Esophagus squamous epithelium (tissue), 5 donors: ENCODE results near the gene COL26A1. TPM values are rescaled to one million over a fixed set of nuclear protein-coding genes. Genes with fewer than 3 reads are reported as not detected.
"Not testable (repeated sequence)": the region's sequence is repeated elsewhere in the genome, so short reads cannot be mapped to it uniquely, and the experiment has no call there.

Experiments
- DNase-seq: peaks from one replicate; lab custom pipeline; 2025; lab: John Stamatoyannopoulos, UW
- H3K27ac ChIP-seq, 4 donors: fragments of 200-600 bp; sonication (generic); one replicate each; pipeline ENCODE4 v1.5.1; 2016 to 2019; ENCODE audit warnings: mild to moderate bottlenecking in 1 of 4
- H3K27me3 ChIP-seq, 4 donors: fragments of 200-600 bp; sonication (generic); 1 replicate in 3 of 4; 2 replicates in 1 of 4; pipeline versions ENCODE4 v1.5.1 to v1.6.0; 2017 to 2021; ENCODE audit warnings: antibody characterized with exemption in 1 of 4
- H3K36me3 ChIP-seq, 3 donors: fragments of 200-600 bp; sonication (generic); one replicate each; pipeline ENCODE4 v1.5.1; 2016 to 2019
- H3K4me1 ChIP-seq, 3 donors: fragments of 200-600 bp; sonication (generic); one replicate each; pipeline ENCODE4 v1.5.1; 2017 to 2019
- H3K4me3 ChIP-seq, 4 donors: fragments of 200-600 bp; sonication (generic); 1 replicate in 3 of 4; 2 replicates in 1 of 4; pipeline ENCODE4 v1.5.1; 2016 to 2019; ENCODE audit warnings: mild to moderate bottlenecking in 2 of 4, moderate library complexity in 1 of 4
- H3K9me3 ChIP-seq, 3 donors: fragments of 200-600 bp; sonication (generic); one replicate each; pipeline ENCODE4 v1.5.1; 2016 to 2019
- POLR2A ChIP-seq, 4 donors: fragments of 450-650 bp; IDR thresholded peaks; one replicate each; pipeline ENCODE4 v1.6.1; 2017; ENCODE audit warnings: antibody characterized with exemption in 4 of 4, mild to moderate bottlenecking in 4 of 4, moderate library complexity in 3 of 4
- WGBS, 2 donors: methylation state at CpG; one replicate each; pipeline ENCODE4 v1.1.5; 2018; 5-methylcytosine and 5-hydroxymethylcytosine counted together
- intact Hi-C: fragments of 100-400 bp; cut with DNase I; formaldehyde crosslinking; loops from one replicate; pipeline ENCODE4 v1.15.0; 2022
- total RNA-seq, 4 donors: library from RNA; depleted of rRNA; stranded (reverse); fragments of >200 nt; gene quantifications; one replicate each; pipeline ENCODE4 v1.1.0, GENCODE V29; 2016
- TF ChIP-seq, protein P1 (sequence below), 6 experiments: fragments of 450-650 bp in 4 of 6; fragments of 200-600 bp in 2 of 6; sonication (generic) in 2 of 6; IDR thresholded peaks; one replicate each; pipeline ENCODE4 v1.5.1; 2016 to 2019; ENCODE audit warnings: antibody characterized with exemption in 6 of 6, mild to moderate bottlenecking in 4 of 6, moderate library complexity in 4 of 6
- donor health status: DM: yes; HTN: yes; CAD: no.

COL26A1 gene
- total RNA-seq, 4 donors from 2014 or later: not detected

DNA sequence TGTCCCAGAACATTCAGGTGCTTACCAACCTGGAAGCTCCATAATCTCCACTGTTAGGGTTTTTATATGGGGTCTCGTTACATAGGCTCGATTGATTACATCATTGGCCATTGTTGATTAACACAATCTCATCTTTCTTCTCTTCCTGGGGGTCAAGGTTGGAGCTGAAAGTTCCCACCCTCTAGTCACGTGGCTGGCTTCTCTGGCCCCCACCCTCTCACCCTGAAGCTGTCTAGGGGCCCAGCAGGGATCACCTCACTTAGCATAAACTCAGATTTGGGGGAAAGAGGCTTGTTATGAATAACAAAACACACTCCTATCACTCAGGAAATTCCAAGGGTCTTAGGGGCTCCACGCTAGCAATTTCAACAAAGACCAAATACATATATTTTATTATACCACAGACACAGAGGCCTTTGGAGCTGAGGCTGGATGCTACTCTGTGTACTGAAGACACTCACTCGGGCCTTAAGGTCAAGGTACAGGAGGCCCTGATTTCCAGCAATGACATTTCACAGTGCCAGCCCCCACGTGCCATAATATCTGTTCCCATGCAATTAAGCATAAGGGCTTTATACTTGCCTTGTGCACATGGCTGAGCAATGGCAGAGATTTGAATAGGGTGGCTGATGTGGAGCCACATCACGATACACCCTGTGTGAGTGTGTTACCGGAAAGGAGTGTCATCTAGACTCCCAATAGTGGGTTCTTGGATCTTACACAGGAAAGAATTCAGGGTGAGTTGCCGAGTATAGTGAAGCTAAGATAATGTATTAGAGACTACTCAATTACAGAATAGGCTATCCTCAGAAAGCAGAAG is 108.2 kb downstream of the COL26A1 start:
- TF ChIP-seq, protein P1, sequence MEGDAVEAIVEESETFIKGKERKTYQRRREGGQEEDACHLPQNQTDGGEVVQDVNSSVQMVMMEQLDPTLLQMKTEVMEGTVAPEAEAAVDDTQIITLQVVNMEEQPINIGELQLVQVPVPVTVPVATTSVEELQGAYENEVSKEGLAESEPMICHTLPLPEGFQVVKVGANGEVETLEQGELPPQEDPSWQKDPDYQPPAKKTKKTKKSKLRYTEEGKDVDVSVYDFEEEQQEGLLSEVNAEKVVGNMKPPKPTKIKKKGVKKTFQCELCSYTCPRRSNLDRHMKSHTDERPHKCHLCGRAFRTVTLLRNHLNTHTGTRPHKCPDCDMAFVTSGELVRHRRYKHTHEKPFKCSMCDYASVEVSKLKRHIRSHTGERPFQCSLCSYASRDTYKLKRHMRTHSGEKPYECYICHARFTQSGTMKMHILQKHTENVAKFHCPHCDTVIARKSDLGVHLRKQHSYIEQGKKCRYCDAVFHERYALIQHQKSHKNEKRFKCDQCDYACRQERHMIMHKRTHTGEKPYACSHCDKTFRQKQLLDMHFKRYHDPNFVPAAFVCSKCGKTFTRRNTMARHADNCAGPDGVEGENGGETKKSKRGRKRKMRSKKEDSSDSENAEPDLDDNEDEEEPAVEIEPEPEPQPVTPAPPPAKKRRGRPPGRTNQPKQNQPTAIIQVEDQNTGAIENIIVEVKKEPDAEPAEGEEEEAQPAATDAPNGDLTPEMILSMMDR (IDR thresholded peaks at IDR 0.05): no peak
- no peak for TF ChIP-seq POLR2A (IDR thresholded peaks at IDR 0.05)
- Histone ChIP-seq H3K9me3 (no peaks in the 10 kb centered on the region), H3K27ac (no peak overlapping the region), H3K4me3 (no peak overlapping the region), H3K4me1 (no peaks in the 10 kb centered on the region), H3K36me3 (no peaks in the 10 kb centered on the region), H3K27me3 (peaks cover 0 to 17% (median 0%) of the 10 kb centered on the region in 4 donors)
- intact Hi-C loops: no loop called here
- 76 to 79% methylated on average over 7 to 8 of the region's 9 CpGs for WGBS, 2 donors
- no peak for DNase-seq

DNA sequence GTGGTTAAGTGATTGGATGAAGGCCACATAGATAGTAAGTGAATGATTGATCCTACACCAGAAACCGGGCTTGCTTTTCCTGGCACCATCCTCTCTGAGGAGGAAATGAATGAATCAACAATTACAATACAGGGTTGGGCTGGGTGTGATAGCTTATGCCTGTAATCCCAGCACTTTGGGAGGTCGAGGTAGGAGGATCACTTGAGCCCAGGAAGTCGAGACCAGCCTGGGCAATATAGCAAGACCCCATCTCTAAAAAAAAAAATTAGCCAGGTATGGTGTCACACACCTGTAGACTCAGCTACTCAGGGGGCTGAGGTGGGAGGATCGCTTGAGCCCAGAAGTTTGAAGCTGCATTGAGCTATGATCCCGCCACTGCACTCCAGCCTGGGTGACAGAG is 111.5 kb downstream of the COL26A1 start:
- WGBS, 2 donors: 36 to 38% methylated on average over 5 of the region's 5 CpGs
- no peaks in the 10 kb centered on the region for H3K36me3 ChIP-seq
- no peak overlapping the region for H3K27ac ChIP-seq
- no peak for DNase-seq
- no peaks in the 10 kb centered on the region for H3K4me1 ChIP-seq
- intact Hi-C loops: no loop called here
- H3K4me3 ChIP-seq: no peak overlapping the region
- peaks cover 0 to 13% (median 0%) of the 10 kb centered on the region in 3 donors for H3K9me3 ChIP-seq
- no peak for TF ChIP-seq POLR2A (IDR thresholded peaks at IDR 0.05)
- TF ChIP-seq, protein P1 (IDR thresholded peaks at IDR 0.05): no peak
- H3K27me3 ChIP-seq: peaks cover 0 to 4% (median 0%) of the 10 kb centered on the region in 4 donors

DNA sequence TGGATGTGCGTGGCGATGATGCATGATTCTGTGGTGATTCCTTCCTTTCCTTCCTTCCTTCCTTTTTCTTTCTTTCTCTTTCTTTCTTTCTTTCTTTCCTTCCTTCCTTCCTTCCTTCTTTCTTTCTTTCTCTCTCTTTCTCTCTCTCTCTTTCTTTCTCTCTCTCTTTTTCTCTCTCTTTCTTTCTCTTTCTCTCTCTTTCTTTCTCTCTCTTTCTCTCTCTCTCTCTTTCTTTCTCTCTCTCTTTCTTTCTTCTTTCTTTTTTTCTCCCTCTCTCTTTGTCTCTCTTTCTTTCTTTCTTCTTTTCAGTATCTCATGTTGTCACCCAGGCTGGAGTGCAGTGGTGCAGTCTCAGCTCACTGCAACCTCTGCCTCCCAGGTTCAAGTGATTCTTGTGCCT is 113.0 kb downstream of the COL26A1 start:
- H3K4me1 ChIP-seq, intact Hi-C loops, H3K4me3 ChIP-seq, H3K27ac ChIP-seq, DNase-seq, H3K27me3 ChIP-seq, H3K36me3 ChIP-seq: not testable (repeated sequence)
- peaks cover 0 to 17% (median 0%) of the 10 kb centered on the region in 3 donors for H3K9me3 ChIP-seq
- WGBS, 2 donors: 86 to 96% methylated on average over 2 of the region's 2 CpGs

DNA sequence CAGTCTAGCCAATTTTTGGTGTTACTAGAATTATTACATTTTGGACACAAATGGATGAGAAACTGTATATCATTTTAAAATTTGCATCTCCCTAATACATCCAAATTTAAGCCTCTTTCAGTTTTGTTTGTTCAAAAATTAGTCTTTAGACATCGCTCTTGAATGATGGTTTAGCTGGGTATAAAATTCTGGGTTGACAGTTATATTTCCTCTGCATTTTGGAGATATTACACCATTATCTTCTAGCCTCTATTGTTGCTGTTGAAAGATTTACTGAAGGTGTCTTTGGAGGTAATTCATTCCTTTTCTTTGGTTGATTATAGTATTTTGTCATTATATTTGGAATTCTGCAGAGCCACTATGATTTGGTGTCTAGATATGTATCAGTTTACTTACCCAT is 116.5 kb downstream of the COL26A1 start:
- TF ChIP-seq, protein P1 (IDR thresholded peaks at IDR 0.05): no peak
- TF ChIP-seq POLR2A (IDR thresholded peaks at IDR 0.05): no peak
- no peak for DNase-seq
- WGBS, 2 donors: 93% methylated on average over 1 of the region's 1 CpG

DNA sequence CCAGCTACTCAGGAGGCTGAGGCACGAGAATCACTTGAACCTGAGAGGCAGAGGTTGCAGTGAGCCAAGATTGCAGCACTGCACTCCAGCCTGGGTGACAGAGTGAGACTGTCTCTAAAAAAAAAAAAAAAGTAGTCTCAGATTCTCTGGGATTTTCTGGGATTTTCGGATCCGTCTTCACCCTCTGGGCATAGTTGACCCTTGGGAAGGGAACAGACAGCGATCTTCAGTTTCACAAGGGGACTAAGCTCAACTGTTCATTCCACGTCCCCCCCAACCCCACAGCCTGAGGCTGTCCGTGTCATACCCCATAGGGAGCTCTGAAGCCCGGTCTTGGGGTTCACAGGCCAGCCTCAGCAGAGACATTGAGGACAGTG is 123.4 kb downstream of the COL26A1 start:
- H3K9me3 ChIP-seq, intact Hi-C loops, H3K27ac ChIP-seq, H3K4me1 ChIP-seq, H3K36me3 ChIP-seq, H3K4me3 ChIP-seq, DNase-seq: not testable (repeated sequence)
- 51 to 61% methylated on average over 6 to 7 of the region's 7 CpGs for WGBS, 2 donors
- peaks cover 0 to 25% (median 0%) of the 10 kb centered on the region in 4 donors for H3K27me3 ChIP-seq

More for the DNA sequence above, 116.5 kb downstream of the COL26A1 start:
- Histone ChIP-seq H3K4me3 (no peak overlapping the region), H3K9me3 (peaks cover 0 to 17% (median 0%) of the 10 kb centered on the region in 3 donors), H3K27me3 (no peaks in the 10 kb centered on the region), H3K36me3 (no peaks in the 10 kb centered on the region), H3K27ac (no peak overlapping the region), H3K4me1 (no peaks in the 10 kb centered on the region)
- intact Hi-C loops: no loop called here

DNA sequence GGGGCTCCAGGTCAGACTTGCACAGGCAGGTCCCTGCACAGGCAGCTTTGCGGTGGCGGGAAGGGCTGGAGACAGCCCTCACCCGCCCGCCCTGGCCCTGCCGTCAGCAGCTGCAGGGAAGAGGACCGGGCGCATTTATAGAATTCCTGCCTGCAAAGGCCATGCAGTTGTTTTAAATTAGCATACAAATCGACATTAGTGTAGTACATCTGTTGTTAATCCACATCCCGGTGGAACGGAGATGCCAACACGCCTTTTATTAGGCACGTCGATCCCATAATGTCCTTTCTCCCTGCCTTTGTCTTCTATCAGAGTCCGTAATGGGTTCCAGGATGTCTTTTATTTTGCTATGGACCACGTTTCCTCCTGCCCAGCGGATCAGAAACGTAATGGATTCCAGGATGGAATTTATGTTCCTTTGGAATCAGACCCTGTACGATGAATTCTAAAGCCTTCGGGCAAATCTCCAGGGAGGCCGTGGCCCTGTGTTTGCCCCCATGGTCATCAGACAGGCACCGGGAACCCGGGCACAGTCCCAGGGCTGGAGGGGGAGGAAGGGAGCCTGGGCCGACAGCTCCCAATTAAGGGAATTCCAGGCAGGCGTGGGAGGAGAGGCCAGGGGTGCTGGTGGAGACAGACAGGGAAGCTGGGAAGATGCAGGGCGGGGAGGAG is 123.9 kb downstream of the COL26A1 start:
- Histone ChIP-seq H3K4me3 (no peak overlapping the region), H3K27me3 (peaks cover 0 to 25% (median 0%) of the 10 kb centered on the region in 4 donors), H3K27ac (no peak overlapping the region), H3K36me3 (no peaks in the 10 kb centered on the region), H3K9me3 (no peaks in the 10 kb centered on the region), H3K4me1 (peaks cover 0 to 4% (median 0%) of the 10 kb centered on the region in 3 donors)
- no peak for TF ChIP-seq POLR2A (IDR thresholded peaks at IDR 0.05)
- TF ChIP-seq, protein P1 (IDR thresholded peaks at IDR 0.05): no peak
- no peak for DNase-seq
- intact Hi-C loops: no loop called here
- 35 to 39% methylated on average over 12 to 18 of the region's 25 CpGs for WGBS, 2 donors
